ENCODE results near the gene CLINT1. TPM values are rescaled to one million over a fixed set of nuclear protein-coding genes. Genes with fewer than 3 reads are reported as not detected.
A peak's percentile ranks its signal among the peaks of the same experiment; 100 is the strongest.

Gene CLINT1
- total RNA-seq, 6 experiments from 2014 or later = 80.7 to 90.3 (median 85.5) TPM

DNA sequence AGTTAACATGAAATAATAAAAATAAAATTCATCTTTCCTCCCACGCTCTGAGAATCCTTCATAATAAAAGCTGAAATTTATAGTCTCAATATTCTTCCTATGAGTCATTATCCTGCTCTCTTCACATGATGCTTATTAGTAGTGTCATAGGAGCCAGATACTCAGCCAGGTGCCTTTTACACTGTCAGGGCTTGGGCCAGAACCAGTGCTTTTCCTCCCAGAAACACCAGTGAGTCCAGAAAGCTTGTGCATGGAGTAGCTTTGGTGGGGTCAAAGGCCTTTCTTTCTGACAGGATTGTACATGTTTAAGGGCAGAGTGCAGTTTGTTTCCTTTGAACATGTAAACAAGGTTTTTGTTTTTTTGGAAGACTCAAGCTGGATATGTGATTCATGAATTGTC, 108.6 kb downstream of the CLINT1 start:
- no peak overlapping the region for H3K4me3 Mint-ChIP-seq
- no peaks in the 10 kb centered on the region for H3K36me3 Mint-ChIP-seq (ENCODE audit: low read depth)
- peaks cover 46% of the 10 kb centered on the region for H3K4me1 Mint-ChIP-seq (ENCODE audit: low read depth)
- TF ChIP-seq CTCF (IDR thresholded peaks at IDR 0.05) = no peak
- no peaks in the 10 kb centered on the region for H3K9me3 Mint-ChIP-seq
- DNase-seq = peak; percentile 41
- H3K27me3 Mint-ChIP-seq (ENCODE audit: insufficient read depth) = no peaks in the 10 kb centered on the region; the same call in 1 of the 2 replicates
- peak overlapping the region; percentile 73 for H3K27ac Mint-ChIP-seq

DNA sequence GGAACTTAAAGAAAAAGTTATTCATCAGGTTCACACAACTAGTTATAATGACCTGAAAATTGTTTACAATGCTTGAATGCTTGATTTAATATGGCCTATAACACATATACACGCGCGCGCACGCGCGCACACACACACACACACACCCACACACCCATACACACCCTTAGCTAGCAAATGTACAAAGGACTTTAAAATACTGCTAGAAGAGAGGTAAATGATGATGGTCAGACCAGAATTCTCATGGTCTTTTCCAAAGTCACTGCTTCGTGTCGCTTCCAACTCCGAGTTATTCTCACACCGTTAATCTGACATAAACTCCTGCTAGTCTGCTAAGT, 109.5 kb downstream of the CLINT1 start:
- peak overlapping the region; percentile 73 for H3K27ac Mint-ChIP-seq

GRCh38 chr5:157748760-157749461, 110.0 kb downstream of the CLINT1 start:
- no peaks in the 10 kb centered on the region; the same call in 1 of the 2 replicates for H3K27me3 Mint-ChIP-seq (ENCODE audit: insufficient read depth)
- H3K9me3 Mint-ChIP-seq = no peaks in the 10 kb centered on the region
- H3K27ac Mint-ChIP-seq = peak overlapping the region; percentile 87
- peak overlapping the region; percentile 27 for H3K4me3 Mint-ChIP-seq
- peaks cover 59% of the 10 kb centered on the region for H3K4me1 Mint-ChIP-seq (ENCODE audit: low read depth)
- no peaks in the 10 kb centered on the region for H3K36me3 Mint-ChIP-seq (ENCODE audit: low read depth)
- TF ChIP-seq CTCF (IDR thresholded peaks at IDR 0.05) = peak; percentile 56
- peak; percentile 89 for DNase-seq

More for the DNA sequence above, 109.5 kb downstream of the CLINT1 start:
- DNase-seq = no peak
- H3K4me3 Mint-ChIP-seq = no peak overlapping the region
- no peak for TF ChIP-seq CTCF (IDR thresholded peaks at IDR 0.05)
- peaks cover 55% of the 10 kb centered on the region for H3K4me1 Mint-ChIP-seq (ENCODE audit: low read depth)
- H3K36me3 Mint-ChIP-seq (ENCODE audit: low read depth) = no peaks in the 10 kb centered on the region
- H3K9me3 Mint-ChIP-seq = no peaks in the 10 kb centered on the region
- H3K27me3 Mint-ChIP-seq (ENCODE audit: insufficient read depth) = no peaks in the 10 kb centered on the region; the same call in 1 of the 2 replicates

GRCh38 chr5:157747766-157748700, 110.9 kb downstream of the CLINT1 start:
- no peak for DNase-seq
- peaks cover 62% of the 10 kb centered on the region for H3K4me1 Mint-ChIP-seq (ENCODE audit: low read depth)
- peak overlapping the region; percentile 87 for H3K27ac Mint-ChIP-seq
- H3K36me3 Mint-ChIP-seq (ENCODE audit: low read depth) = no peaks in the 10 kb centered on the region
- H3K9me3 Mint-ChIP-seq = no peaks in the 10 kb centered on the region
- peak overlapping the region; percentile 65 for H3K4me3 Mint-ChIP-seq
- no peak for TF ChIP-seq CTCF (IDR thresholded peaks at IDR 0.05)
- peaks cover 1% of the 10 kb centered on the region; the same call in 1 of the 2 replicates for H3K27me3 Mint-ChIP-seq (ENCODE audit: insufficient read depth)

DNA sequence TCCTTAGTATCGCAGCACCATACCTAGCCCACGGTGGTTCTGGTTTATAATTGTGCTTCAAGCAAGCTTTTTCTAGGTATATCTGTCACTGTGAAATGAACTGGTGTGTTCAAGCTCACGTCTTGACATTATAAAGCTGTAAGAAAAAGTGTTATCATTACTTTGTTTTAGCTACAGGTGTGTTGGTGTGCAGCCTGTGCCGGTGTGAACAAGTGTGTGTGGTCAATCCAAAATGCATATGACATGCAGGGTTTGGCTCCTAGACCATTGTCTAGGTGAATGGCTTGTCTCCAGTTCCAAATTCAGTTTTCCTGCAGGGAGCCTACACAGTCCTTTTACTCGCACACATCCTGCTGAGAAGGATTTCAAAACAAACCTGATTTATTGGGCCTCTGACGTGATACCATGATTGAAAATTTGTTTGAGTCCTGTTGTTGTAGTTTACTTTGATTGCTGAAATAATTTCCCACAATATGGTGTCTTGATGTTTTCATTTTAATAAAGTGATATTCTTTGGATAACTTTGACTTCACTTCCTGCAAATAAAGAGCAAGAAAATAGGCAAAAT, 111.7 kb downstream of the CLINT1 start:
- Mint-ChIP-seq H3K9me3 (no peaks in the 10 kb centered on the region), H3K4me3 (peak overlapping the region; percentile 65), H3K4me1 (ENCODE audit: low read depth) (peaks cover 67% of the 10 kb centered on the region), H3K27ac (peak overlapping the region; percentile 87), H3K36me3 (ENCODE audit: low read depth) (no peaks in the 10 kb centered on the region), H3K27me3 (ENCODE audit: insufficient read depth) (peaks cover 1% of the 10 kb centered on the region; the same call in 1 of the 2 replicates)
- TF ChIP-seq CTCF (IDR thresholded peaks at IDR 0.05) = no peak
- DNase-seq = no peak

All from HFFc6 (cell line).